ENCODE results near the gene PSMB7.

The PSMB7 gene

DNA sequence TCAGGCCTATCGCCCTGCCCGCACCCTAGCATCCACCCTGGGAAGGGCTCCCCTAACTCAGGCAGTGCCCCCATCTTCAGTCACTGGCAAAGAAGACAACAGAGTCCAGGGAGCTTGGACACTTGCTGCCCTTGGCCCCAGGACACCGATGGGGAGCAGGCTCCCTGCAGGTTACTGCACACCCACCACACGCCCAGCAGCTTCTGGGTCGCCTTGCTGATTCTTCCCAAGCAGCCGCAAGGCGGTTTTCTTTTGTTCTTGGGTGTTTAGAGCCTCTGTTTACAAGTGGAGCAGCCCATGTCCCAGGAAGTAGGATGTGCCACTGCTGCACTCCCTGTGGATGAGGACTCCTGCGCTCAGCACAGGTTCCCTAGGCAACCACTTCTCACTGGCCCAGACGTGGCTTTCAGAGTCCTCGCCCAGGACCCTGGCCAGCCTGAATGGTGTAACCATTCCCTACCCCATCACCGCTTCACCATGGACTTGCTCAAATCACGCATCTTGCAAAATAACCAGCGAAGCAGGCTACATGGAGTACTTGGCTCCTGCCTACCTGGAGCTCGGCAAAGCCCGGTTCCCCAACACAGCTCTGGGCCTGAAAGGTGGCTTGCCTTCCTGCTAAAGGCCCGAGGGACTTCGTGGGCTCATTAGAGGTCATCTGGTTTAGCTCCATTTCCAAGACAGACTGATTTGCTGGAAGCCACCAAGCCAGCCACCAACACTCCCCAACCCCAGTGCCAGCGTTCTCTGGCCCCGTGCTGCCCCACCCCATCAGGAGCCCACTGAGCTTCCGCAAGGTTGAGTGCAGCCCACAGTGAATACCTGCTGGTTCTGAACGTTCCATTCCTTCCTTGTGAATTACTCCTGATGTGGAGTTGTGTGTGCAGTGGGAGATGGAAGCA lies 60.0 kb downstream of the PSMB7 start:
- no peak for DNase-seq

DNA sequence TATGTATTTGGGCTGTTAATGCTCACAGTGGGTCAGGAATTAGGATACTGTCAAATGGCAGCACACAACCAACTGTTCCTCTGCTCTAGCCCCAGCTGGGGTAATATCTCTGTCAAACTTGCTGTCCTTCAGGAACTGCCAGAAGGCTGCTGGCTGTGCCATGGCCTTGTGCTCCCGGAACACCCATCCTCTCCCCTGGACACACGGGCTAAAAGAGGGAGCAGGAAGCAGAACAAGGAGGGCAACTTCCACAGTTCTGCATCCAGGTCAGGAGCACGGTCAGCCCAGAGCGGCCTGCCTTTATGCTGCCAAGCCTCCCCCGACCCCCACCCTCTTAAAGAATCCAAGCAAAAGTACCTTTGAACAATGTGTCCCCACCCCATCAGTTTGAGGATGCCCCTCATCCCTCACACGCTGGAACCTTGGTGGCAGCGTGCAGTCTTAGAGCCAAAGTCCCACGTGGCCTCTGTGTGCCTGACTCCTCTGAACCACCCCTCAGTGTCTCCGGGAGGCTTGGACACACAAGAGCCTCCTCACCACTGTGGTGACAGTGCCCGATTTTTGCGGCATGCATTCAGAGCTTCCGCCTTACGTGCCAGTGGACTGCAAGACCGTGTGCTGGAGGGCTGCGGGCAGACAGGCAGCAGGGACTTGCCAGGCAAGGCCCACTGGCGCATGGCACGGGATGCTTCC lies 60.8 kb downstream of the PSMB7 start:
- no peak for DNase-seq

GRCh38 chr9:124353811-124354274 lies 61.4 kb downstream of the PSMB7 start:
- DNase-seq = no peak

GRCh38 chr9:124353166-124353768 lies 62.0 kb downstream of the PSMB7 start:
- DNase-seq = no peak

- DNase-seq = no peak
Observed at GRCh38 chr9:124352616-124353015, 62.6 kb downstream of the PSMB7 start.

GRCh38 chr9:124351672-124352468 lies 63.4 kb downstream of the PSMB7 start:
- DNase-seq = no peak

- no peak for DNase-seq
Observed at GRCh38 chr9:124350494-124351263, 64.6 kb downstream of the PSMB7 start.

GRCh38 chr9:124349675-124350493 lies 65.4 kb downstream of the PSMB7 start:
- no peak for DNase-seq

GRCh38 chr9:124349267-124349666 lies 66.0 kb downstream of the PSMB7 start:
- no peak for DNase-seq

- no peak for DNase-seq
Observed at GRCh38 chr9:124348831-124349230, 66.4 kb downstream of the PSMB7 start.

GRCh38 chr9:124348363-124348762 lies 66.9 kb downstream of the PSMB7 start:
- DNase-seq = no peak

DNA sequence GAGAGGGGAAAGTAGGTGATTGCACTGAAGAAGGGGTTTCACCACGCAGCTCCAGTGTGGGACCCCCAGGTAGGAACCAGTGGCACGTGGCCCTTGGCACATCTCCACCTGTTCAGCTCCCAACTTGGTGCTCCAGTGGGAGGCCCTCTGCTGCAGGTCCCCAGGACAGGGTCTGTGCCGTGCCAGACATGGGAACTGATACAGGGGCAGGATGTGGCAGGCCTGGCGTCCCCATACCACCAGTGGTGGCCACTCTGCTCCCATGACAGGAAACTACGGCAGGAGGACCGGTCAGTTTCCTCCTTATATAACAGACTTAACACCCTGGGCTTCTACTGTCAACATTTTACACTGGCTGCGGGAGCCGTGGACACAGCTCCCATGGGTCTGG lies 67.3 kb downstream of the PSMB7 start:
- DNase-seq = no peak

GRCh38 chr9:124347206-124347967 lies 67.9 kb downstream of the PSMB7 start:
- DNase-seq = no peak

- no peak for DNase-seq
Observed at GRCh38 chr9:124346347-124347163, 68.7 kb downstream of the PSMB7 start.

- DNase-seq = no peak
Observed at GRCh38 chr9:124345751-124346281, 69.4 kb downstream of the PSMB7 start.

- DNase-seq = no peak
Observed at GRCh38 chr9:124345063-124345462, 70.2 kb downstream of the PSMB7 start.

GRCh38 chr9:124344291-124345050 lies 70.8 kb downstream of the PSMB7 start:
- DNase-seq = no peak

- no peak for DNase-seq
Observed at GRCh38 chr9:124343533-124344290, 71.5 kb downstream of the PSMB7 start.

Data from NK-92 treated with Interleukin-12 subunit alpha and Interleukin-12 subunit beta, amount 100 ng/mL, for 24 hours (cell line).